Endometrial microvascular endothelial cells (primary cell): ENCODE results near the gene SLC12A8. TPM values are rescaled to one million over a fixed set of nuclear protein-coding genes. Genes with fewer than 3 reads are reported as not detected.
"Not testable (repeated sequence)": the region's sequence is repeated elsewhere in the genome, so short reads cannot be mapped to it uniquely, and the experiment has no call there.

Experiments
- in situ Hi-C: cut with HindIII; loops from 2 replicates; pipeline ENCODE4 v1.10.0; 2017; ENCODE audit warnings: low sequenced_read_pairs, low pct_unique_long_range_greater_than_20kb; ENCODE audit errors: inconsistent ontology term
- total RNA-seq: library from RNA; depleted of rRNA; stranded (reverse); fragments of >200 nt; gene quantifications from one replicate; pipeline ENCODE4 v1.2.3, GENCODE V29; 2015; ENCODE audit errors: inconsistent ontology term

The SLC12A8 gene
- total RNA-seq, 1 donor from 2014 or later, result 2.4 TPM

DNA sequence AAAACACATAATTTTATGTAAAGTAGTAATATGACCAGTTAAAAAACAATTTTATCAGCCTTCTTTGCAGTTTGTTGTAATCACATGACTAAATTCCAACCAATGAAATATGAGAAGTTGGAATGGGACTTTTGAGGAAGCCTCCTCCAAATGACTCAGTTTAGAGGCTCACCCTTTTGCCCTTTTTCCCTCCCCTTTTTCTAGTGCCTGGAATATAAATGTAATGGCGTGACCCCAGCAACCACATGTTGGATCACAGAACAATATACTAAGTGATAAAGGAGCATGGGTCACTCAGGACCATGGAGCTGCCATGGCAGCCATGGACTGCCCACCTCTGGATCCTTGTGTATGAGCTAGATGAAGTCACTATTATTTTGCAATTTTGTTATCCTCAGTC is 107.9 kb downstream of the SLC12A8 start:
- in situ Hi-C loops, result no loop called here

DNA sequence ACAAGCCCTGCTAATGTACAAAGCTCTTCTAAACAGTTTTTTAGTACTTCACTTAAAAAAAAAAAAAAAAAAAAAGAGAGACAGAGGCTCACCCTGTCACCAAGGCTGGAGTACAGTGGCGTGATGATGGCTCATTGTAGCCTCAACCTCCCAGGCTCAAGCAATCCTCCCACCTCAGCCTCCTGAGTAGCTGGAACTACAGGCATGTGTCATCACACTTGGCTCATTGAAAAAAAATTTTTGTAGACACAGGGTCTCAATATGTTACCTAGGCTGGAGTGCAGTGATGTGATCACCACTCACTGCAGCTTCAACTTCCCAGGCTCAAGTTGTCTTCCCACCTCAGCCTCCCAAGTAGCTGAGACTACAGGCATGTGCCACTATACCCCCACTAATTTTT is 109.1 kb downstream of the SLC12A8 start:
- in situ Hi-C loops, result no loop called here

DNA sequence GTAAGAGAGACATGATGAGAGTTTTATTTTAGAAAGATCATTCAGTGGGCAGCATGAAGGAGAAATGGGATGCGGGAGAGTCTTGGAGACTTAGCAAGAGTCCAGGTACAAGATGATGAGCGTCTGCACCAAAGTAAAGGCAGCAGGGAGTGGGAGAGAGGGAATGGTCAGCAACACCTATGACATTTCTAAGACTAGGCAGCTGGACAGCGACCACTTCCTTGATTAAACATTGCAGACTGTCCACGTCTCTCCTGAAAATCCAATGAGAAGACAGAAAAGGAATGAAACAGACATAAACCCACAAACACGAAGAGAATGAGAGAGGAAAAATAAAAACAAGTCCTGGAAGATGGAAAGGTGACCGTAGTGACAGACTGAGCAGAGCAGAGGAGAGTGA is 110.1 kb downstream of the SLC12A8 start:
- in situ Hi-C loops, result no loop called here

DNA sequence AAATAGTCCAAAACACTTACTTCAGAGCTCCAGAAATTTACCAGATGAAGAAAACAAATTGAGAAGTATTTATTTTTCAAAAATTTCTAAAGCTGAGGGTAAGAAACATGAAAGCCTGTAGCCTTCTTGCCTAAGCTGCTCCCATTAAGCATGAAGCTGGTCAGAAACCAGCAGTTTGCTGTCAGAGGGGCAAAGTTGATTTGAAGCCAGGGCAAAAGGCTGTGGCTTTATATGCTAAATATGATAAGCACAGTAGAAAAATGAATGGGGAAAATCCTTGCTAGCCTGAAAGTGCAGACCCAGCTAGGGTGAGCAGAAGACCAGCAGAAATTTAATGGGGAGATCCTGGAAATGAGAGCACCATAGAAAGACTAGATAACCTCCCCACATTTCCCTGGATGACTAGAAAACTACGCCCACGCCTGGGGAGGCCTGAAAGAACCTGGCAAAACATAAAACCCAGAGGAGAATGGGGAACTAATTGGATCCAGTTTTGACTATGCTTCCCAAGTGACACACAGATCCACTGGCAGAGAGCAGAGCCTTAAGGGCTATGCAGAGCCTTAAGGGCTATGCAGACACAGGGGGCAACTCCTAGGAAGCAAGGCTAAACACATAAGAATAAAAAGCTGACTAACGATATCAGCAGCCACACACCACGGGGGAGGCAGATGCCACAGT is 113.8 kb downstream of the SLC12A8 start:
- in situ Hi-C loops, result no loop called here

DNA sequence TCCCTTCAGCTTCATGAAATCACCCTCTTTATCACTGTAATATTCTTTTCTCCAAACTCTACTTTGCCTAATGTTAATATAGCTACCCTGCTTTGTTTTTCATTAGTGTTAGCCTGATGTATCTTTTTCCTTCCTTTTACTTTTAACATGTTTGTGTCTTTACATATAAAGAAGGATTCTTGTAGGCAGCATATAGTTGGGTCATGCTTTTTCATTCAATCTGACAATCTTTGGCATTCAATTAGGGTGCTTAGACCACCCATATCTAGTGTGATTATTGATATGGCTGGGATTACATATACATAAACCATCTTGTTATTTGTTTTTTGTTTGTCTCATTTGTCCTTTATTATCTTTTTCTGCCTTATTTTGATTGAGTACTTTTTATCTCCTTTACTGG is 121.9 kb downstream of the SLC12A8 start:
- in situ Hi-C loops, result no loop called here

DNA sequence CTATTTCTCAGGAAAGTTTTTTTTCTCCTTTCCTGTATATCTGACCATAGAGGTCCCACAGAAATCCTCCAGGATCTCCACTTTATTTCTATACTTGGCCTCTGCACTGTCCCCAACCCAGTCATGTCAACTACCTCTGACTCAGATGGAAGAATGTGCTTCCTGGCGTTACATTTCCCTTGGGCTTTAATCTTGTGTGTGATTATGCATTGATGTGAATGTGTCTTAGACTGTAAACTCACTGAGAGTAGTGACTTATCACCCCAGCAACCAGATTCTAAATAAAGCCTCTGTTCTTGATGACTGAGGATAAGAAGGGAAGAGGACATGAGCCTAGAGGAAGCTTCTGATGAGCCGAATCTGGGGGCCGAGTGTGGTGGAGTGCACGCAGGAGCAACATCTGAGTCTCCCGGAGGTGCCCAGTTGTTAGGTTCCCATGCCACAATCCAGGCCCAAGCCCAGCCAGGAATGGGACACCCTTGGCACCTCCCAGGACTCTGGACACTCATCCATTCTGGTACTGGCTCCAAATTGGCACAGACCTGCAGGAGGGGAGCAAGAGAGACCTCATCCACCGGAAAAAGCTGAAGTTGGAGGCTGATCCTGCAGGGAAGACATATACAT is 124.7 kb downstream of the SLC12A8 start:
- in situ Hi-C loops, result no loop called here

DNA sequence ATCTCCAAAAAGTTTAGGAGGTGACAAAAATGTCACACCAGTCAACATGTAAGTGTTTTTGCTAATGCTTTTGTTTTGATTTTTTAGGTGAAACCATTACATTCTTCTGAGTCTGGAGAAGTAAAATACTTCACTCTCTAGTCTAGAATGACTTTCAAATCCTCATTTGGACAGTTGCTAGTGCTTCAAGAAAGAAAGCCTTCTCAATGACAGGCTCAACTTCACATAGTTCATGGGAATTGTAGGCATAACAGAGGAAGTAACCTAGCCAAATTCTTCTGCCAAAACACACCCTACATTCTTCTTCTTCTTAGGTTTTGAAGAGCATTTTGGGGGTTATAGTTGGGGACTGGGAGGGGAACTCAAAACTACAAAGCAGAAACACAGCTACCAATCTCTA is 127.4 kb downstream of the SLC12A8 start:
- in situ Hi-C loops, result no loop called here

DNA sequence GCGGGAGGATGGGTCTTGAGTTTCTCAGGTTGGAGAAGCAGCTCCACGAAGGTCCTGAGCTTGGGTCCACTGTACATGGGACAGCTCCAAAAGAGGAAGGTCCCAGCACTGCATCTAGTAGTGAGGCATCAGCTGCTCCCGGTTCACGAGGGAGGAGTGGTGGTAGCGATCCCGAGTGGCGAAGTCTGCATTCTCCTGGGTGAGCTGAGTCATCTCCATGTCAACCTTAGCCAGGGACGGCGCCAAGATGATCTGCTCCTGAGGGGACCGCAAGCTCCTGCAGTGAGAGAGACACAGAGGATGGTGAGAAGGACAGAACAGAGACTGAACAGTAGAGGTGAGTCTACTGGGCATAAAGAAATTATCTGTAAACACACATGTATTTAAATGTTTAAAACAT is 128.8 kb downstream of the SLC12A8 start:
- in situ Hi-C loops, result no loop called here

DNA sequence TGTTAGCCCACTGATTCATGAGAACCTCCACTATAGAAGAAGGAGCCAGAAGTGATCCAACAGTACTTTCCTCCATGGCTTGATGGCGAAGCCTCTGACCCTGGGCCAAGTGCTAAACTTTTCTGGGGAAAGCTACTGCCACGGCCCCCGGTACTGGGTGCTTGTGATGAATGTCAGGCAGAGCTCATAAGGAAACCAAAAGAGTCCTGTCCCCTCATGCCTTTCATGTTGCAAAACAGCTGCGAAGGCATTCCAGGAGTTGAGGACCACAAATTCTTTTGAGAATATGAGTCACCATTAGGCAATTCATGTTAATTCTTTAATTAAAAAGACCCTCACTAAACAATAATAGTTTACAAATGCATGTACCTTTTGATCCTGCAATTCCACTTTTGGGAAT is 130.2 kb downstream of the SLC12A8 start:
- in situ Hi-C loops, result not testable (repeated sequence)

DNA sequence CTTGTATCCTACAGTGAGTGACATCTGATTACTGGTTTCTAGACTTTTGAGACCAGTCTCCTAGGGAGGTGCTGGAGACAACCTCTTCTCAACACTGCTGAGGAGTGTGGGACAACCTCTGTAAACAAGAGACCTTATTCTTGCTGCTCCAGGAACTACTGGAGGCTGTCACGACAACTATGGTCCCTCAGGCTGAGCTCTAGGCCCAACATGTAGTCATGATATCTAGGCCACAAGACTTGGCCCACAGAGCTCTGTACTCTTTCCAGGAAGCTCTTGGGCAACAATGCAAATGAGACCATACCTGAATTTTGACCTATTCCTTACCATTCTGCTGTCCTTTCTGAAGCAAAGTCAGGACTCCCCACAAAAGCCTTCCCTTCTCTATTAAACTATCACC is 132.5 kb downstream of the SLC12A8 start:
- in situ Hi-C loops, result no loop called here

DNA sequence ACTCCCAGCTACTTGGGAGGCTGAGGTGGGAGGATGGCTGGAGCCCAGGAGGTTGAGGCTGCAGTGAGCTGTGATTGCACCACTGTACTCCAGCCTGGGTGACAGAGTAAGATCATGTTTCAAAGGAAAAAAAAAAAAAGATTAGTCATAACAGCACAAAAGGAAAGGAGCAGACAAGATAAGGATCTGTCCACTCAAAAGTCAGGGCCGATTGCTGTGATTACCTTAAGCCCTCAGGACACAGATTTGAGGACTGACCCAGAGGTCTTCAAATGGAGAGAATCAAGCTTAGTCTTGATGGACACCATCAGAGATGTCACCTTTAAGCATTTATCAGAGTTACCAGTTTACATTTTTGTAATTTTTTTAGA is 132.9 kb downstream of the SLC12A8 start:
- in situ Hi-C loops, result no loop called here

DNA sequence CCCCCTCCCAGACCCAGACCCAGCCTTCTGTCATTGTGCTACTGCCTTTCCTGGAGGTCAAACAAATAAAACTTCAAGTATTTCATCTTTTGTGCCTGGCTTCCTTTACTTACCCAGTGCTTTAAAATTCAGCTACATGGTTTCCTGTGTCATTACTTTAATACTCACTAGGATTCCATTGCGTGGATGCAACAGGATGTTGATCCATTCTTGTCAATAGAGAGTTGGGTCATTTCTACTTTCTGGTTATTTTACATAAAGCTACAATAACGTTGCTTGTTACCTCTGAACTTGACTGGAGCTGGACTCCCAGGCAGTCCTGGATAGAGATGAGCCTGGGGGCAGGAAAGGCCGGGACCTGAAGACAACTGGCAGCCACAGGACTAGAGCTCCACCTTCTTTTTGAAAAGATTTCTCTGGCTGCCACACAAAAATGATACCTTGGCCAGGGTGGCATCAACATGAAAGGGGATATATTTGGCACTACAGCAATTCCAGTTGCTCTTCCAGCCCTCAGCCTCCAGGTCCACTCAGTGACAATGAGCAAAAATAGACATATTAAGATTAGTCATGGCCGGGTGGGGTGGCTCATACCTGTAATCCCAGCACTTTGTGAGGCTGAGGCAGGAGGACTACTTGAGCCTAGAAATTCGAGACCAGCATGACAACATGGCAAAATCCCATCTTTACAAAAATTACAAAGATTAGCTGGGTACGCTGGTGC is 133.4 kb downstream of the SLC12A8 start:
- in situ Hi-C loops, result no loop called here

DNA sequence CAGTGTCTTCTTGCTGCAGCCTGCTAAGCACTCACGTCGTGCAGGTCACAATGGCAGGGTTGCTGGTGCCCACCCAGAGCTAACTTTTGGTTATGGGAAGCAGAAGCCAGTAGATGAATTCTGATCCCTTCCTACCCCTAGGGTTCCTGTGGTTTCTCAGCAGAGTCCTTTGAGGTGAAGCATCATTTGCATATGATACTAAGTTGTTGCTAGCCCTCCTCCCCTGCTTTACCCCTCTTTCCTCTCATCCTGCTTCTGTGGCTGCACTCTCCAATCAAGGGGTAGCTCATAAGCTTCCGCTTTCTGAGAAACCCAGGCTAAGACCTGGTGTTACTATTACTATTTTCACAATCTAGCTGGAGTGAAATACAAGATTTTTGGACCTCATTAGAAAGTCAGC is 134.7 kb downstream of the SLC12A8 start:
- in situ Hi-C loops, result no loop called here

DNA sequence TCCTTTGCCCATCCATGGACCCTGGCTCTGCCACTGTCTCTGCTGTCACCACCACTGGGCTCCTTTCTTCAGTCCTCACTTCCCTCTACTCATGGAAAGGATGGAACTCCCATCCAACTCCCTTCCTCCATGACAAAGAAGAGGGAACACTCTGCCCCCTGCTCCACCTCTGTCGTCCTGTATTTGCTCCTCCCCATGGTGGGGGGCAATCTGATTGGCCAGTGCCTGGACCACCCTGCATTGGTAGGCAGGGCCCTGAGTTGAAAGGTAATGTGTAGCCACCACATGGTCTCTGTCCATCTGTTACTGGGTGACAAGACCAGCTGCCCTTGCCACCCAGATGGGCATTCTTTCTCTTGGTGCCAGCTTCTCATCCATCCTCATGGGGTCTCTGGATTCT is 136.1 kb downstream of the SLC12A8 start:
- in situ Hi-C loops, result no loop called here

DNA sequence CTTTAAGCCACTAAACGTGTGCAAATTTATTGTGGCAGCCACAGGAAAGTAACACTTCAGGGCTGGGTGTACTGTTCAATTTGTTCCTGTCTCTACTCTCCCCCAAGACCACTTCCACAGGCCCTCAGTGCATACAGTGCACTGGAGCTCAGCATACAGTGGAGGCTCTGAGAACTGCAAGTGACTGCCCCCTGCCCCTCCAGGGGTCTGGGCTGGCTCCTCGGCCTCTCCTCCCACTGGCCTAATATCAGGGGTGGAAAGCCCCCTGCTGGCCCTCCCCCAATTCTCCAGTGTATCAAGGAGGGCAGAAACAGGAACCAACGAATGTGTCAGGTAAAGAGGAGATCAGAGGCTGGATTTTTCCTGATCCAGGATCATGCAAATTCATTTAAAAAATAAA is 136.8 kb downstream of the SLC12A8 start:
- in situ Hi-C loops, result no loop called here

DNA sequence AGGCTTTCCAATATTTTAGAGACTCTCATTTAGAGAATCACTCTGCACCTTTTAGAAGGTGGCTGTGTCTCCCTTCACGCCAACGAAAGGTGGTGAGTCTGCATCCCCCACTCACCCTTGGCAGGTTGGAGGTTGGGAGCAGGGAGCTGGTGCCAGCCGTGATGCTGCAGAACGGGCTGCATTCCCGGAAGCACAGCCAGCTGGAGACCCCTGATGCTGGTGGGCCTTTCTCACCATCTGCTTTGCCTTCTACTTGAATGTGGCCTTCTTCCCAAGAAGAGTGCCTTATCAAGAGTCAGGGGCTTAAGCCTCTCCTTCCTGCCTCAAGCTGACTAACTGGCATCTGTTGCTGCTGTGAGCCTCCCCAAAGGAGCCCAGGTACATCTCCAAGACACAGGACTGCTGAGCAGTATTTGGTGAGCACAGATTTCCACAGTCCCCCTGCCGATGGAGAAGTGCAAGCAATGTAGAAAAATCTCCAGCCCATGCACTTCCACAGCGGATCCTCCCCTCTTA is 139.1 kb downstream of the SLC12A8 start:
- in situ Hi-C loops, result no loop called here

DNA sequence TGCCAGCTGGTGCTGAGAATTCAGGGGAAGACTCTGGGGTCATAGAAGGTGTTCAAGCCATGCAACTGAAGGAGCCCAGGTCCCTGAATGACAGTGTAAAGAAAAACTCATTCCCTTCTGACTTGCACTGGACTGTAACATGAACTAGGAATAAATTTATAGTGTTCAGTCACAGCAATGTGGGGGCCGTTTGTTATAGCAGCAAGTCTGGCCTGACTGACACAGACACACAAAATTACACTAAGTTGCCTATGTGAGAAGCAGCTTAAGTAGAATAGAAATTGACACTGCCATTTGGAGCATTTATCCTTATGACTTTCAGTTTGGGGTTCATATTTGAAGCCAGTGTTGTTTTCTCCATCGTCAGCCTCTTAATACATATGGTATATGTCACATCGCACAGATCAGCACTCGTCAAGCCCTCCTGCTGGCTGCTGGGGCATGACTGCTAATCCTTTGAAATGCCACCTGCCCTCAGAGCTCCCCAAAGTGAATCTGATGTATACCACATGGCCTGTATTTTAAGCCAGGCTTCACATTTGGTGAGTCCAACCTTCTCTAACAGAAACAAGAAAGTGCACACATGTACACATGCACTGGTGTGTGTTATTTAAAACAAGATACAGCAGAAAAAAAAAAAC is 139.7 kb downstream of the SLC12A8 start:
- in situ Hi-C loops, result no loop called here

DNA sequence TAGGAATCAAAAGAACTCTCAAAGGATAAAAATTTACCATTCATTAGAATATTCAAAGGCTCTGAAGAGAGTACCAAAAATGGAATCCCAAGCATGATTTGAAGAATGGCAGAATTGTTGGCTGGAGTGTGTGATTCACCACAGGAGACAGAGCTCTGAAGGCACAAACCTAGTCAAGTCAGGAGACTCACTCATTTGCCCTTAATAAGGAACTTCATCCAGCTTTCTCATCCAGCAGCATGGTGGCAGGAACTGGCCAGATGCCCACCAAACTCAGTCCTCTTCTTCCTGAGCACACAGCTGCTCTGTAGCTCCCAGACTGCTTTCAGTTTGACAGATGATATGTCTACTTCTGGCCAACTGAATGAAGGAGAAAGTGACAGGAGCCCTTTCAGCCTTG is 140.2 kb downstream of the SLC12A8 start:
- in situ Hi-C loops, result no loop called here

DNA sequence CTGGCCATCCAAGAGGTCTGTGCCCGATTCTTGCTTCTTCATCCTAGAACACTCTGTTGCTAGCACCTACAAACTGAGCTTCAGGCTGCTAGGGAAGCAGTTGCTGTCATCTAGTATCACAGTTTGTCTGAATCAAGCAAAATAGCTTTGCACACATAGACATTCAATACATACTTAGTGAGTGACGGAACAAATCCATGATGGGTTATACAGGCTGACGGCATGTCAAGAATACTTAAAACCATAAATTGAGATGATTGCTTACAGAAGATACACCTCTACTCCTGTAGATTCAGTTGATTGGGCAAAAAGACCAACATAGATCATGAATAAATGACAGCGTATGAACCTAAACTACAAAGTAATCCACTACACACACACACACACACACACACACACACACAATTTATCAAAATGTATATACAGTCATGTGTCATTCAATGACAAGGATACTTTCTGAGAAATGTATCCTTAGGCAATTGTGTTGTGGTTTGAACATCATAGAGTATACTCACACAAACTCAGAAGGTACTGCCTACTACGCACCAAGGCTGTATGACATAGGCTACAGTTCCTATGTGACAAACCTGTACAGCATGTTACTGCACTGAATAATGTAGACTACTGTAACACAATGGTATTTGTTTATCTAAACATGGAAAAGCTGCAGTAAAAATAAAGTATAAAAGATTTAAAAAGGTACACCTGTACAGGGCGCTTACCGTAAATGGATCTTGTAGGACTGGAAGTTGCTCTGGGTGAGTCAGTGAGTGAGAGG is 142.4 kb downstream of the SLC12A8 start:
- in situ Hi-C loops, result no loop called here
